ENCODE data around the gene SEPTIN11.

SEPTIN11 gene

GRCh38 chr4:76977736-76978350 is 28.3 kb downstream of the SEPTIN11 start:
- Histone ChIP-seq H3K27ac (ENCODE audit: low read depth, low read length) (no peak overlapping the region), H3K36me3 (ENCODE audit: control insufficient read depth in 1 of 2, insufficient read depth in 2 of 2, low read length in 2 of 2) (no peaks in the 10 kb centered on the region), H3K4me3 (ENCODE audit: low read depth in 1 of 2, low read length in 2 of 2) (no peak overlapping the region), H3K4me1 (ENCODE audit: control insufficient read depth in 1 of 2, insufficient read depth in 2 of 2, low read length in 2 of 2) (peaks cover 16 to 26% of the 10 kb centered on the region in 2 donors), H3K27me3 (ENCODE audit: control insufficient read depth in 1 of 2, insufficient read depth in 2 of 2, low read length in 2 of 2) (no peaks in the 10 kb centered on the region), H3K9ac (ENCODE audit: low read depth in 1 of 2, low read length in 2 of 2) (no peak overlapping the region), H3K9me3 (ENCODE audit: control insufficient read depth in 1 of 2, low read length in 2 of 2) (no peaks in the 10 kb centered on the region)

GRCh38 chr4:76979236-76979635 is 29.7 kb downstream of the SEPTIN11 start:
- H3K27me3 ChIP-seq (ENCODE audit: control insufficient read depth in 1 of 2, insufficient read depth in 2 of 2, low read length in 2 of 2): no peaks in the 10 kb centered on the region
- no peak overlapping the region for H3K27ac ChIP-seq (ENCODE audit: low read depth, low read length)
- no peak overlapping the region for H3K9ac ChIP-seq (ENCODE audit: low read depth in 1 of 2, low read length in 2 of 2)
- peaks cover 30 to 38% of the 10 kb centered on the region in 2 donors for H3K4me1 ChIP-seq (ENCODE audit: control insufficient read depth in 1 of 2, insufficient read depth in 2 of 2, low read length in 2 of 2)
- no peak overlapping the region for H3K4me3 ChIP-seq (ENCODE audit: low read depth in 1 of 2, low read length in 2 of 2)
- H3K36me3 ChIP-seq (ENCODE audit: control insufficient read depth in 1 of 2, insufficient read depth in 2 of 2, low read length in 2 of 2): no peaks in the 10 kb centered on the region
- no peaks in the 10 kb centered on the region for H3K9me3 ChIP-seq (ENCODE audit: control insufficient read depth in 1 of 2, low read length in 2 of 2)

DNA sequence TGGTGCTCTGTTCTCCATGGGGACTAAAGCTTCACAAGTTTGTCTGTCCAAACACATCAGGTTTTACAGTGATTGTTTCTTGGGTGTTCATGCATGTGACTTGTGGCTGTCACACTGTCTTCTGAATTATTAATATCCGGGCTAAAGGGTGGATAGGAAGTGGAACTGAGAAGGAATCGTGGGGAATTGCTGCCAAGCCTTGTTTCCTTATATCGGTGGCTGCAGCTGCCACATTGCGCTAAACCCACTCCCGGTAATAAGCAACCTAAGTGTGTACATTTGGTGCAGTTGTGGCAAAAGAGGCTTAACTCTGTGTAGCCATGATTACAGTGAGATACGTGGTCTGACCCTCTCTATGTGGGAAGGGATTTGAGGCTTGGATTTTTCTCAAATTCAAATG is 30.7 kb downstream of the SEPTIN11 start:
- Histone ChIP-seq H3K4me3 (ENCODE audit: low read depth in 1 of 2, low read length in 2 of 2) (peak overlapping the region in 1 of 2 donors; percentile 13), H3K4me1 (ENCODE audit: control insufficient read depth in 1 of 2, insufficient read depth in 2 of 2, low read length in 2 of 2) (peaks cover 34 to 45% of the 10 kb centered on the region in 2 donors), H3K36me3 (ENCODE audit: control insufficient read depth in 1 of 2, insufficient read depth in 2 of 2, low read length in 2 of 2) (no peaks in the 10 kb centered on the region), H3K27ac (ENCODE audit: low read depth, low read length) (no peak overlapping the region), H3K9ac (ENCODE audit: low read depth in 1 of 2, low read length in 2 of 2) (no peak overlapping the region), H3K9me3 (ENCODE audit: control insufficient read depth in 1 of 2, low read length in 2 of 2) (no peaks in the 10 kb centered on the region), H3K27me3 (ENCODE audit: control insufficient read depth in 1 of 2, insufficient read depth in 2 of 2, low read length in 2 of 2) (no peaks in the 10 kb centered on the region)

DNA sequence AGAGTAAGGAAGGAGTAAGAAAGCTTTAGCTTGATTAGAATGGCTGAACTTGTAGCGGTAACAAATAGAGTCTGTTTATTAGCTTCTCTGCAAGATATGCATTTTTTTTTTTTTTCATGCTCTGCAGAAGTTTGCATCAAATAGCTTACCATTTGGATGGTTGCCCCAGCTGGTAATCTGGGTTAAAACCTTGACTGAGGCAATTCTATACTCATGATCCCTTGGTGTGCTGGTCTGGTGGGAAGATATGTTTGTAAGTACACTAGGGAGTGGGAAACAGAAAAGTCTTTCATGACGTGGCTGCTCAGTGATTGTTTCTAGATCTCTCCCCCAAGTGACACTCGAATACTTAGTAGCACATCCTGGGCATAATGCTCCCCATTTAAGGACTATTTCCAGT is 32.1 kb downstream of the SEPTIN11 start:
- Histone ChIP-seq H3K4me1 (ENCODE audit: control insufficient read depth in 1 of 2, insufficient read depth in 2 of 2, low read length in 2 of 2) (peaks cover 38 to 45% of the 10 kb centered on the region in 2 donors), H3K27ac (ENCODE audit: low read depth, low read length) (no peak overlapping the region), H3K9ac (ENCODE audit: low read depth in 1 of 2, low read length in 2 of 2) (no peak overlapping the region), H3K27me3 (ENCODE audit: control insufficient read depth in 1 of 2, insufficient read depth in 2 of 2, low read length in 2 of 2) (no peaks in the 10 kb centered on the region), H3K9me3 (ENCODE audit: control insufficient read depth in 1 of 2, low read length in 2 of 2) (no peaks in the 10 kb centered on the region), H3K4me3 (ENCODE audit: low read depth in 1 of 2, low read length in 2 of 2) (no peak overlapping the region), H3K36me3 (ENCODE audit: control insufficient read depth in 1 of 2, insufficient read depth in 2 of 2, low read length in 2 of 2) (no peaks in the 10 kb centered on the region)

DNA sequence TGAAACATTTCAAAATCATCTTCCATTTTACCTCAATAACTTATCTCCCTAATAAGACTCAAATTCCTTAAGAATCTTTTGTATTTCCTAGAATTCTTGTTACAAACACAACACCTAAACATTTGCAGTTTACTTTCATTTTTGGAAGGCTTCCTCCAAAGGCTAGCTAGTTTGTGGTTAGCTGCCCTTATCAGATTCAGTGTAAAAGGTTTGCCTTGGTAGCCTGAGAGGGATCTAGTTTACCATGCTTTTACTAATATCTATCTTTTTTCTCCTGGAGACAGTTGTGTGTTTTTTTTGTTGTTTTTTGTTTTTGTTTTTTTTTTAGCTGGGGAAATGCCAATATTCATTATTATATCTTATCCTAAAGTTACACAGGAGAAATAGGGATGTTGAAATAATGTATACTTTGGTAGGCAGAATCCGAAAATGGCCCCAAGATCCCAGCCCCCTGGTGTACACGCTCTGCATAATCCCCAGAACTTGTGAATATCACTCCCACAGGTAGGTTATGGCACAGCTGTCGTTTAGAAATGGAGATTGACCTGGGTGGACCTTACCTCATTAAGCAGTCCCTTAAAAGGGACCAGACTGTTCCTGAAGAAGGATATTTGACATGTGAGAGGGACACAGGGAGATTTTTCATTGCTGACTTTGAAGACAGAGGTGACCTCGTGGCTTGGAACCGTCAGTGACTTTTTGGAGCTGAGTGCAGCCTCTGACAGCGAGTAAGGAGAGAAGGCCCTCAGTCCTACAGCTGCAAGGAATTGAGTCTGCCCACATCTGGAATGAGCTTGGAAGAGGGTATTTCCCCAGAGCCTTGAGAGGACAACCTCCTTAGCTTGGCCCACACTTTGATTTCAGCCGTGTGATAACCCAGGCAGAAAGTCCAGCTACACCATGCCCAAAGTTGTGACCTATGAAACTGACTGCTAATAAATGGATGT is 33.4 kb downstream of the SEPTIN11 start:
- Histone ChIP-seq H3K9me3 (ENCODE audit: control insufficient read depth in 1 of 2, low read length in 2 of 2) (no peaks in the 10 kb centered on the region), H3K36me3 (ENCODE audit: control insufficient read depth in 1 of 2, insufficient read depth in 2 of 2, low read length in 2 of 2) (no peaks in the 10 kb centered on the region), H3K27me3 (ENCODE audit: control insufficient read depth in 1 of 2, insufficient read depth in 2 of 2, low read length in 2 of 2) (no peaks in the 10 kb centered on the region), H3K4me1 (ENCODE audit: control insufficient read depth in 1 of 2, insufficient read depth in 2 of 2, low read length in 2 of 2) (peaks cover 41 to 55% of the 10 kb centered on the region in 2 donors), H3K4me3 (ENCODE audit: low read depth in 1 of 2, low read length in 2 of 2) (no peak overlapping the region), H3K27ac (ENCODE audit: low read depth, low read length) (no peak overlapping the region), H3K9ac (ENCODE audit: low read depth in 1 of 2, low read length in 2 of 2) (no peak overlapping the region)

GRCh38 chr4:76984127-76984526 is 34.6 kb downstream of the SEPTIN11 start:
- H3K4me1 ChIP-seq (ENCODE audit: control insufficient read depth in 1 of 2, insufficient read depth in 2 of 2, low read length in 2 of 2): peaks cover 45 to 49% of the 10 kb centered on the region in 2 donors
- no peaks in the 10 kb centered on the region for H3K9me3 ChIP-seq (ENCODE audit: control insufficient read depth in 1 of 2, low read length in 2 of 2)
- H3K4me3 ChIP-seq (ENCODE audit: low read depth in 1 of 2, low read length in 2 of 2): peak overlapping the region in 1 of 2 donors; percentile 6
- H3K27ac ChIP-seq (ENCODE audit: low read depth, low read length): peak overlapping the region; percentile 51
- H3K27me3 ChIP-seq (ENCODE audit: control insufficient read depth in 1 of 2, insufficient read depth in 2 of 2, low read length in 2 of 2): no peaks in the 10 kb centered on the region
- no peaks in the 10 kb centered on the region for H3K36me3 ChIP-seq (ENCODE audit: control insufficient read depth in 1 of 2, insufficient read depth in 2 of 2, low read length in 2 of 2)
- H3K9ac ChIP-seq (ENCODE audit: low read depth in 1 of 2, low read length in 2 of 2): no peak overlapping the region

DNA sequence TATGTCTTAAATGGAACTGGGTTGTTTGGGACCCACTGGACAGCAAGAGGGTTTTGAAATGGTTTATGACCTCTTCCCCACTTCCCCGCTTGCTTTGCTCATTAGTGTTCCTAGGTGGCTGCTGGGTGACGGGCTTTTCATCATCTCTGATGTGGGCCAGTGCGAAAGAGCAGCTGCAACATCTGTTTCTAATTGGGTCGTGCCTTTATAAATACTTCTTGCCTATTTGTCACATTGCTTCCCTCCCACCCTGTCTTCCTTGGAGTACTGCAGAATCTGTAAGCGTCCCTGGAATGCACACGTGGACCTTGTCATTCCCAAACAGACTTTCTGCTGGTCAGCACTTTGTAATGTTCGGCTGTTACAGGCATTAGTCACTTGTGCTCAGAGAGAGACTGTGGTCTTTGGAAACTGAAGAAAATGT is 35.2 kb downstream of the SEPTIN11 start:
- no peaks in the 10 kb centered on the region for H3K9me3 ChIP-seq (ENCODE audit: control insufficient read depth in 1 of 2, low read length in 2 of 2)
- no peak overlapping the region for H3K9ac ChIP-seq (ENCODE audit: low read depth in 1 of 2, low read length in 2 of 2)
- H3K4me3 ChIP-seq (ENCODE audit: low read depth in 1 of 2, low read length in 2 of 2): peak overlapping the region in 1 of 2 donors; percentile 6
- no peaks in the 10 kb centered on the region for H3K27me3 ChIP-seq (ENCODE audit: control insufficient read depth in 1 of 2, insufficient read depth in 2 of 2, low read length in 2 of 2)
- H3K4me1 ChIP-seq (ENCODE audit: control insufficient read depth in 1 of 2, insufficient read depth in 2 of 2, low read length in 2 of 2): peaks cover 45 to 49% of the 10 kb centered on the region in 2 donors
- H3K27ac ChIP-seq (ENCODE audit: low read depth, low read length): peak overlapping the region; percentile 51
- H3K36me3 ChIP-seq (ENCODE audit: control insufficient read depth in 1 of 2, insufficient read depth in 2 of 2, low read length in 2 of 2): no peaks in the 10 kb centered on the region

GRCh38 chr4:76987153-76987591 is 37.6 kb downstream of the SEPTIN11 start:
- Histone ChIP-seq H3K27me3 (ENCODE audit: control insufficient read depth in 1 of 2, insufficient read depth in 2 of 2, low read length in 2 of 2) (no peaks in the 10 kb centered on the region), H3K9me3 (ENCODE audit: control insufficient read depth in 1 of 2, low read length in 2 of 2) (no peaks in the 10 kb centered on the region), H3K9ac (ENCODE audit: low read depth in 1 of 2, low read length in 2 of 2) (no peak overlapping the region), H3K36me3 (ENCODE audit: control insufficient read depth in 1 of 2, insufficient read depth in 2 of 2, low read length in 2 of 2) (no peaks in the 10 kb centered on the region), H3K27ac (ENCODE audit: low read depth, low read length) (no peak overlapping the region), H3K4me3 (ENCODE audit: low read depth in 1 of 2, low read length in 2 of 2) (no peak overlapping the region), H3K4me1 (ENCODE audit: control insufficient read depth in 1 of 2, insufficient read depth in 2 of 2, low read length in 2 of 2) (peaks cover 39% of the 10 kb centered on the region in 2 donors)

GRCh38 chr4:76987685-76988084 is 38.1 kb downstream of the SEPTIN11 start:
- H3K27me3 ChIP-seq (ENCODE audit: control insufficient read depth in 1 of 2, insufficient read depth in 2 of 2, low read length in 2 of 2): no peaks in the 10 kb centered on the region
- peak overlapping the region; percentile 23 for H3K27ac ChIP-seq (ENCODE audit: low read depth, low read length)
- no peaks in the 10 kb centered on the region for H3K9me3 ChIP-seq (ENCODE audit: control insufficient read depth in 1 of 2, low read length in 2 of 2)
- peaks cover 34 to 35% of the 10 kb centered on the region in 2 donors for H3K4me1 ChIP-seq (ENCODE audit: control insufficient read depth in 1 of 2, insufficient read depth in 2 of 2, low read length in 2 of 2)
- no peaks in the 10 kb centered on the region for H3K36me3 ChIP-seq (ENCODE audit: control insufficient read depth in 1 of 2, insufficient read depth in 2 of 2, low read length in 2 of 2)
- H3K9ac ChIP-seq (ENCODE audit: low read depth in 1 of 2, low read length in 2 of 2): no peak overlapping the region
- peak overlapping the region in 1 of 2 donors; percentile 9 for H3K4me3 ChIP-seq (ENCODE audit: low read depth in 1 of 2, low read length in 2 of 2)

GRCh38 chr4:76989391-76990061 is 40.0 kb downstream of the SEPTIN11 start:
- Histone ChIP-seq H3K9ac (ENCODE audit: low read depth in 1 of 2, low read length in 2 of 2) (no peak overlapping the region), H3K27me3 (ENCODE audit: control insufficient read depth in 1 of 2, insufficient read depth in 2 of 2, low read length in 2 of 2) (no peaks in the 10 kb centered on the region), H3K36me3 (ENCODE audit: control insufficient read depth in 1 of 2, insufficient read depth in 2 of 2, low read length in 2 of 2) (no peaks in the 10 kb centered on the region), H3K4me3 (ENCODE audit: low read depth in 1 of 2, low read length in 2 of 2) (no peak overlapping the region), H3K27ac (ENCODE audit: low read depth, low read length) (no peak overlapping the region), H3K9me3 (ENCODE audit: control insufficient read depth in 1 of 2, low read length in 2 of 2) (no peaks in the 10 kb centered on the region), H3K4me1 (ENCODE audit: control insufficient read depth in 1 of 2, insufficient read depth in 2 of 2, low read length in 2 of 2) (peaks cover 17 to 19% of the 10 kb centered on the region in 2 donors)
